NOMO-1 treated with DMSO at 0.1 percent for 48 hours (cell line): ENCODE data around the gene FIBCD1.

Experiments used
- DNase-seq: peaks from one replicate; lab custom pipeline; 2025; ENCODE audit not compliant: unreplicated experiment; lab: John Stamatoyannopoulos, UW

The FIBCD1 gene

GRCh38 chr9:130923611-130924447 is 15.2 kb downstream of the FIBCD1 start:
- DNase-seq: no peak

- DNase-seq: no peak
Observed at GRCh38 chr9:130922893-130923610, 16.0 kb downstream of the FIBCD1 start.

GRCh38 chr9:130921989-130922892 is 16.8 kb downstream of the FIBCD1 start:
- DNase-seq: no peak

GRCh38 chr9:130921300-130921988 is 17.6 kb downstream of the FIBCD1 start:
- no peak for DNase-seq

- DNase-seq: no peak
Observed at GRCh38 chr9:130920762-130921299, 18.2 kb downstream of the FIBCD1 start.

GRCh38 chr9:130920233-130920632 is 18.8 kb downstream of the FIBCD1 start:
- no peak for DNase-seq

GRCh38 chr9:130919559-130920145 is 19.4 kb downstream of the FIBCD1 start:
- DNase-seq: no peak

- no peak for DNase-seq
Observed at GRCh38 chr9:130918826-130919558, 20.1 kb downstream of the FIBCD1 start.

- no peak for DNase-seq
Observed at GRCh38 chr9:130918101-130918825, 20.8 kb downstream of the FIBCD1 start.

- no peak for DNase-seq
Observed at GRCh38 chr9:130917168-130917960, 21.7 kb downstream of the FIBCD1 start.

GRCh38 chr9:130915096-130915447 is 24.0 kb downstream of the FIBCD1 start:
- DNase-seq: no peak

- DNase-seq: no peak
Observed at GRCh38 chr9:130914417-130915095, 24.5 kb downstream of the FIBCD1 start.

GRCh38 chr9:130913599-130914416 is 25.2 kb downstream of the FIBCD1 start:
- DNase-seq: no peak

- DNase-seq: no peak
Observed at GRCh38 chr9:130912932-130913598, 26.0 kb downstream of the FIBCD1 start.

- DNase-seq: no peak
Observed at GRCh38 chr9:130911254-130912049, 27.6 kb downstream of the FIBCD1 start.
